HG02840 (cell line): ENCODE data around the gene CHMP6.

ENCODE experiments used
- ATAC-seq: cut with Tn5 transposase; IDR thresholded peaks from one replicate; pipeline ENCODE4 v1.9.1; 2021; ENCODE audit warnings: mild to moderate bottlenecking, moderate library complexity, moderate number of reproducible peaks; ENCODE audit not compliant: unreplicated experiment, low FRiP score

The CHMP6 gene

GRCh38 chr17:80991645-80992076 lies at the start of gene CHMP6:
Gene CHMP6, plus strand, starts transcription at chr17:80991841. Its CDS starts 78 bp downstream, at chr17:80991919.
- ATAC-seq: no peak

- no peak for ATAC-seq
Observed at GRCh38 chr17:80942423-80943345, 49.0 kb upstream of the CHMP6 start.

- ATAC-seq: no peak
Observed at GRCh38 chr17:80943346-80944145, 48.1 kb upstream of the CHMP6 start.

GRCh38 chr17:80944326-80944725 lies 47.3 kb upstream of the CHMP6 start:
- ATAC-seq: no peak

GRCh38 chr17:80945736-80946135 lies 45.9 kb upstream of the CHMP6 start:
- no peak for ATAC-seq

GRCh38 chr17:80946449-80946848 lies 45.2 kb upstream of the CHMP6 start:
- no peak for ATAC-seq

- ATAC-seq: no peak
Observed at GRCh38 chr17:80947200-80947940, 44.3 kb upstream of the CHMP6 start.

GRCh38 chr17:80948019-80948975 lies 43.3 kb upstream of the CHMP6 start:
- no peak for ATAC-seq

- no peak for ATAC-seq
Observed at GRCh38 chr17:80948976-80949450, 42.6 kb upstream of the CHMP6 start.

- no peak for ATAC-seq
Observed at GRCh38 chr17:80949451-80950421, 41.9 kb upstream of the CHMP6 start.

GRCh38 chr17:80950466-80951120 lies 41.0 kb upstream of the CHMP6 start:
- ATAC-seq: no peak

GRCh38 chr17:80951121-80952090 lies 40.2 kb upstream of the CHMP6 start:
- ATAC-seq: no peak

GRCh38 chr17:80952291-80952690 lies 39.4 kb upstream of the CHMP6 start:
- ATAC-seq: no peak

GRCh38 chr17:80953471-80954315 lies 37.9 kb upstream of the CHMP6 start:
- no peak for ATAC-seq

GRCh38 chr17:80955078-80955477 lies 36.6 kb upstream of the CHMP6 start:
- ATAC-seq: no peak
